Lower leg skin (tissue), 4 donors: Measurements from ENCODE around the gene GPR27. TPM values are rescaled to one million over a fixed set of nuclear protein-coding genes. Genes with fewer than 3 reads are reported as not detected.

Source experiments
- DNase-seq, 2 donors: peaks; one replicate each; pipeline ENCODE4 v3.0.0-alpha.2; 2019; ENCODE audit warnings: low spot score in 2 of 2
- H3K4me3 ChIP-seq: fragments of 200-600 bp; sonication (generic); 2 replicates; pipeline ENCODE4 v1.5.1; 2017; ENCODE audit warnings: mild to moderate bottlenecking, low read depth; ENCODE audit not compliant: poor library complexity, severe bottlenecking
- POLR2A ChIP-seq, 2 donors: fragments of 450-650 bp; IDR thresholded peaks; one replicate each; pipeline ENCODE4 v1.6.1; 2016 to 2017; ENCODE audit warnings: antibody characterized with exemption in 2 of 2, mild to moderate bottlenecking in 1 of 2, moderate library complexity in 1 of 2
- WGBS, 2 donors: methylation state at CpG; one replicate each; pipeline ENCODE4 v1.1.5; 2018; 5-methylcytosine and 5-hydroxymethylcytosine counted together
- intact Hi-C: fragments of 100-400 bp; cut with DNase I; formaldehyde crosslinking; loops from one replicate; pipeline ENCODE4 v1.15.0; 2023; ENCODE audit warnings: low total_unique reads
- total RNA-seq, 4 donors: library from RNA; depleted of rRNA; stranded (reverse); fragments of >200 nt; gene quantifications; one replicate each; pipeline ENCODE4 v1.1.0, GENCODE V29; 2016
- TF ChIP-seq, protein P1 (sequence below), 3 donors: fragments of 450-650 bp; IDR thresholded peaks; one replicate each; pipeline ENCODE4 v1.5.1; 2016; ENCODE audit warnings: antibody characterized with exemption in 3 of 3, mild to moderate bottlenecking in 3 of 3, moderate library complexity in 2 of 3

Gene GPR27
- total RNA-seq, 4 donors from 2014 or later, result 1.9 to 4.5 (median 2.5) TPM

DNA sequence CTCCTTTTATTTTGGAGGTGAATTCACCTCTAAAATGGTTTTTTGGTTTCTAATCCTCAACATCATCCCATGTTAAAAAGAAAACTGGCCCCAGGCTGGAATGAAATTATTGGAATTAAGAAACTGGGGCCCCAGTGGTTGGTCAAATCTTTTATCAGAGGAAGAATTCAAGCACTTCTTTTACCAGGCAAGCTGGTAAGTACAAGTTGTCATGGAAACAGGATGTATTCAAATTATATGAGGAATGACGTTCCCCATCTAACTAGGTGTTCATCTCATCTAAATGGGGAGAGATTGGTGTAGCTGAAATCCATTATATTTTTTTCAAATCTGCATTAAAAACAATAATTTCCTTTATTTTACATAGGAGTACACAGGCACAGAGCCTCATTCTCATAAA is 18.8 kb upstream of the GPR27 start:
- no peak for DNase-seq
- 64 to 69% methylated on average over 1 of the region's 1 CpG for WGBS, 2 donors
- H3K4me3 ChIP-seq, result no peak overlapping the region
- TF ChIP-seq, protein P1, sequence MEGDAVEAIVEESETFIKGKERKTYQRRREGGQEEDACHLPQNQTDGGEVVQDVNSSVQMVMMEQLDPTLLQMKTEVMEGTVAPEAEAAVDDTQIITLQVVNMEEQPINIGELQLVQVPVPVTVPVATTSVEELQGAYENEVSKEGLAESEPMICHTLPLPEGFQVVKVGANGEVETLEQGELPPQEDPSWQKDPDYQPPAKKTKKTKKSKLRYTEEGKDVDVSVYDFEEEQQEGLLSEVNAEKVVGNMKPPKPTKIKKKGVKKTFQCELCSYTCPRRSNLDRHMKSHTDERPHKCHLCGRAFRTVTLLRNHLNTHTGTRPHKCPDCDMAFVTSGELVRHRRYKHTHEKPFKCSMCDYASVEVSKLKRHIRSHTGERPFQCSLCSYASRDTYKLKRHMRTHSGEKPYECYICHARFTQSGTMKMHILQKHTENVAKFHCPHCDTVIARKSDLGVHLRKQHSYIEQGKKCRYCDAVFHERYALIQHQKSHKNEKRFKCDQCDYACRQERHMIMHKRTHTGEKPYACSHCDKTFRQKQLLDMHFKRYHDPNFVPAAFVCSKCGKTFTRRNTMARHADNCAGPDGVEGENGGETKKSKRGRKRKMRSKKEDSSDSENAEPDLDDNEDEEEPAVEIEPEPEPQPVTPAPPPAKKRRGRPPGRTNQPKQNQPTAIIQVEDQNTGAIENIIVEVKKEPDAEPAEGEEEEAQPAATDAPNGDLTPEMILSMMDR (IDR thresholded peaks at IDR 0.05), result no peak
- intact Hi-C loops, result no loop called here

DNA sequence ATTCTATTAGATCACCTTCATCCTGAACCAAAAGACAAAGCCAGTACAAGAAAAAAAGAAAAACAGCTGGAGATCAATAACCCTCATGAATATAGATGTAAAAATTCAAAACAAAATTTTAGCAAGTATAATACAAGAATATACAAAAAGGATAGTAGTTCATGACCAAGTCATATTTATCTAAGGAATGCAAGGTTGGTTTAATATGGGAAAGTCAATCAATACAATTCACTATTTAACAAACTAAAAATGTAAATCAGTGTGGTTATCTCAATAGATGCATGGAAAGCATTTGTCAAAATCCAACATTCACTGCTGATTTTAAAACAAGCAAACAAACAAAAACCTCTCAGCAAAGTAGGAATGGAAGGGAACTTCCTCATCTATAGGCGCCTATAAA is 11.0 kb upstream of the GPR27 start:
- no peak for DNase-seq
- no peak overlapping the region for H3K4me3 ChIP-seq
- TF ChIP-seq, protein P1 (IDR thresholded peaks at IDR 0.05), result no peak
- TF ChIP-seq POLR2A (IDR thresholded peaks at IDR 0.05), result no peak
- intact Hi-C loops, result no loop called here
- WGBS, 2 donors, result 100% methylated on average over 1 of the region's 1 CpG

DNA sequence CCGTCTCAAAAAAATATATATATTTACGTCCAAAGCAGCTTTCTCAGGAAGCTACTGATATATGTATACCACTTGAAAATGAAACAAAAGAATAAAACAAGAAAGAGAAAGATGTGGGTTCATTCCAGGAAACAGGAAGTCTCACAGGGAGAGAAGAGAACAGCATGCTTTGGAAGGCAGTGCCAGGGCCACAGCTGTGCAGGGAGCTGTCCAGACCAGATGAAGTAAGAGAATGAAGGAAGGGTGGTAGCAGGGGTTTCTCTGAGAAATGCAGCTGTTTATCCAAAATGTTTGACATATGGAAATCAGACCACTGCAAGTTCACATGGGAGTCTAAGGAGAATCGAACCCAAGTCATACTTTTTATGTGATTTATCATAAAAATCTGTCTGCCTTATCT is 8.9 kb upstream of the GPR27 start:
- no peak overlapping the region for H3K4me3 ChIP-seq
- WGBS, 2 donors, result 78 to 83% methylated on average over 3 of the region's 3 CpGs
- TF ChIP-seq POLR2A (IDR thresholded peaks at IDR 0.05), result no peak
- TF ChIP-seq, protein P1 (IDR thresholded peaks at IDR 0.05), result no peak
- DNase-seq, result no peak
- intact Hi-C loops, result no loop called here

DNA sequence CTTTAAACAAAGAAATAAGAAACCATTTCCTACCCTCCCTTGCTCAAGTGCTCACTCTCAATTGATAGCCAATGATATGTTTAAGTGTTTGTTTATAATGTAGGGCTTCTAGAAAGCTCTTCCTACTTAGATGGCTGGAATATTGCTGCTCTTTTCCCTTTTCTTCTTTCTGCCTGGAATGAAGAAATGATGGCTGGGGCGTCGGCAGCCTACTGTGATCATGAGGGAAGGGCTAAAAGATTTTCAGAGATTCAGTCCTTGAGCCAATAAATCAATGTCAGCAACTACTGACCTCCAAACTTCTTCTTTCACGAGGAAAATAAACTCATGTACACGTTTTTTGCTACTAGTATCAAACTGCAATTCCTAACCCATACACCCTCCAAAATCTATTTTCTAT is 2.1 kb upstream of the GPR27 start:
- no peak overlapping the region for H3K4me3 ChIP-seq
- intact Hi-C loops, result no loop called here
- DNase-seq, result no peak
- 89 to 94% methylated on average over 4 of the region's 4 CpGs for WGBS, 2 donors
- TF ChIP-seq POLR2A (IDR thresholded peaks at IDR 0.05), result no peak
- TF ChIP-seq, protein P1 (IDR thresholded peaks at IDR 0.05), result no peak

DNA sequence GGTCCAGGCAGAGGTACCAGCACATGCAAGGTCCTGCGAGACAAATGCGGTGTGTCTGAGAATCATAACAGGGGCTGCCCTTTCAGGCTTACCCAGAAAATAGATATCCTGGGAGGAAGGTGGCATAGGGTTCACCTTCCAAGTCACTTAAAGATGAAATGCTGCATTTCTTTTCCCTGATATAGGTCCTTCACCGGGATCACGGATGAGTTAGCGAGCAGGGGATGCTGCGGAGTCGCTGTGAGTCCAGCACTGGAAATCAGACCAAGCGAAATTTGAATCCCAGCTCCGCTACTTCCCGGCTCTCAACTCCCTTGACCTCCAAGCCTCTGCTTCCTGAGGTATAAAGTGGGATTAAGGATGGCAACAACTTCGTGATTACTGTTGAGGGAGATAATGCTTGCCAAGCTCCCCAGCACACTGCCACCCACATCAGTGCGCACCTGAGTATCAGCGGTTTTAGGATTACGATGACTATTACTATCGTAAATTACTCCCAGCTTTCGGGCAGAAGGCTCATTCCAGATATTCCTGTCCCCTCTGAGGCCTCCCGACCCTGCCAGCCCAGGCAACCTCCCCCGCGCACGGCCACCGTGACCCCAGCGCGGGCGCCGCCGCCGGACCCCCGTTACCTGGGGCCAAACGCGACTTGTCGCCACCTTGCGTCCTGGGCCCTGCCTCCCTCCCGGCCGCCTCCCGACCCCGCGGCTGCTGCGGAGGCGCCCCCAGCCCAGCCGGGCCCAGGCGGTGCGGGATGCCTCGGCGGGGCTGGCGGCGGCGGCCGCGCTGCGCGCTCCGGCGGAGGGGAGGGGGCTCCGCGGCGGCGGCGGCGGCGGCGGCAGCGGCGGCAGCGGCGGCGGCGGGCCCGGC is 589 bp upstream of the GPR27 start:
- WGBS, 2 donors, result 26 to 29% methylated on average over 33 of the region's 68 CpGs
- no peak for TF ChIP-seq POLR2A (IDR thresholded peaks at IDR 0.05)
- TF ChIP-seq, protein P1 (IDR thresholded peaks at IDR 0.05), result no peak
- intact Hi-C loops, result no loop called here
- no peak overlapping the region for H3K4me3 ChIP-seq
- DNase-seq, result no peak
